GM23338 (cell line): ENCODE data around the gene LINGO1. TPM values are rescaled to one million over a fixed set of nuclear protein-coding genes. Genes with fewer than 3 reads are reported as not detected.
A peak's percentile ranks its signal among the peaks of the same experiment; 100 is the strongest.

ENCODE experiments used
- ATAC-seq: fragments of 200-7000 bp; cut with Tn5 transposase; 3 replicates; pipeline ENCODE4 v1.9.1; 2020
- DNase-seq: peaks from one replicate; pipeline ENCODE4 v3.0.0-alpha.2; 2015; ENCODE audit warnings: low spot score
- H2AFZ ChIP-seq: fragments of 200-600 bp; sonication (generic); 2 replicates; pipeline ENCODE4 v1.8.0; 2016; ENCODE audit warnings: antibody characterized with exemption, mild to moderate bottlenecking, moderate library complexity
- H3F3A ChIP-seq: fragments of 200-600 bp; sonication (generic); replicated peaks from 2 replicates; pipeline ENCODE4 v1.8.0; 2017; ENCODE audit warnings: antibody characterized with exemption, mixed run types, low read depth
- H3K27ac ChIP-seq: fragments of 200-600 bp; sonication (generic); 2 replicates; pipeline ENCODE4 v1.6.1; 2016; ENCODE audit warnings: low read depth
- H3K27me3 ChIP-seq: fragments of 200-600 bp; sonication (generic); 2 replicates; pipeline ENCODE4 v1.8.0; 2016; ENCODE audit warnings: mild to moderate bottlenecking, mixed run types, moderate library complexity; ENCODE audit not compliant: insufficient read depth
- H3K36me3 ChIP-seq: fragments of 200-600 bp; sonication (generic); 2 replicates; pipeline ENCODE4 v1.8.0; 2016; ENCODE audit warnings: mild to moderate bottlenecking; ENCODE audit not compliant: insufficient read depth
- H3K4me1 ChIP-seq: fragments of 200-600 bp; sonication (generic); 2 replicates; pipeline ENCODE4 v1.8.0; 2016; ENCODE audit warnings: mild to moderate bottlenecking, moderate library complexity; ENCODE audit not compliant: insufficient read depth
- H3K4me2 ChIP-seq: fragments of 200-600 bp; sonication (generic); 2 replicates; pipeline ENCODE4 v1.7.1; 2017; ENCODE audit warnings: mixed run types
- H3K4me3 ChIP-seq: fragments of 200-600 bp; sonication (generic); 2 replicates; pipeline ENCODE4 v1.6.1; 2016; ENCODE audit warnings: mixed run types
- H3K79me2 ChIP-seq: fragments of 200-600 bp; sonication (generic); replicated peaks from 2 replicates; pipeline ENCODE4 v1.8.0; 2017; ENCODE audit warnings: mild to moderate bottlenecking; ENCODE audit not compliant: insufficient read depth
- H3K9me2 ChIP-seq: fragments of 200-600 bp; sonication (generic); 2 replicates; pipeline ENCODE4 v1.8.0; 2017; ENCODE audit not compliant: insufficient read depth
- H4K20me1 ChIP-seq: fragments of 200-600 bp; sonication (generic); replicated peaks from 2 replicates; pipeline ENCODE4 v1.8.0; 2017; ENCODE audit warnings: mild to moderate bottlenecking; ENCODE audit not compliant: insufficient read depth
- H3K27ac Mint-ChIP-seq: 2 replicates; pipeline ENCODE4 v1.8.0; 2020; ENCODE audit warnings: inconsistent platforms, mild to moderate bottlenecking, moderate library complexity, mixed read lengths
- H3K27me3 Mint-ChIP-seq: 3 replicates; pipeline ENCODE4 v1.8.0; 2022; ENCODE audit warnings: low read depth, mild to moderate bottlenecking, moderate library complexity, mixed read lengths, inconsistent platforms; ENCODE audit not compliant: insufficient read depth, poor library complexity
- H3K36me3 Mint-ChIP-seq: 3 replicates; pipeline ENCODE4 v1.8.0; 2021; ENCODE audit warnings: low read depth, mild to moderate bottlenecking, inconsistent platforms, moderate library complexity, mixed read lengths
- H3K4me1 Mint-ChIP-seq: 3 replicates; pipeline ENCODE4 v1.8.0; 2020; ENCODE audit warnings: mild to moderate bottlenecking, inconsistent platforms, mixed read lengths
- H3K4me3 Mint-ChIP-seq: 3 replicates; pipeline ENCODE4 v1.8.0; 2021; ENCODE audit warnings: moderate library complexity, mild to moderate bottlenecking, inconsistent platforms, mixed read lengths
- H3K9me3 Mint-ChIP-seq: 3 replicates; pipeline ENCODE4 v1.8.0; 2020; ENCODE audit warnings: moderate library complexity, mild to moderate bottlenecking, inconsistent platforms, mixed read lengths
- CREB1 ChIP-seq: fragments of 250-450 bp; sonication (Bioruptor Pico); IDR thresholded peaks from 2 replicates; pipeline ENCODE4 v1.5.0; 2020; ENCODE audit warnings: low read depth, mild to moderate bottlenecking, moderate library complexity
- CTCF ChIP-seq, 2 experiments: fragments of 200-600 bp in 1 of 2; sonication (generic) in 1 of 2; conservative IDR thresholded peaks; 2 replicates each; pipeline versions ENCODE4 v1.5.1 to v1.6.1; 2016 to 2017; ENCODE audit warnings: antibody characterized with exemption in 2 of 2, low read depth in 2 of 2, mild to moderate bottlenecking in 2 of 2, moderate library complexity in 1 of 2
- ETS1 ChIP-seq: IDR thresholded peaks from 2 replicates; pipeline ENCODE4 v1.6.1; 2016; ENCODE audit warnings: antibody characterized with exemption
- EZH2 ChIP-seq: fragments of 200-600 bp; sonication (generic); IDR thresholded peaks from one replicate; pipeline ENCODE4 v1.8.0; 2017; ENCODE audit warnings: antibody characterized with exemption, mild to moderate bottlenecking, low read depth; ENCODE audit not compliant: unreplicated experiment
- EZH2phosphoT487 ChIP-seq: fragments of 200-600 bp; sonication (generic); IDR thresholded peaks from one replicate; pipeline ENCODE4 v1.8.1; 2018; ENCODE audit warnings: antibody characterized with exemption; ENCODE audit not compliant: unreplicated experiment
- JUNB ChIP-seq: IDR thresholded peaks from one replicate; pipeline ENCODE4 v1.6.1; 2016; ENCODE audit warnings: antibody characterized with exemption; ENCODE audit not compliant: unreplicated experiment
- NANOG ChIP-seq: IDR thresholded peaks from 2 replicates; pipeline ENCODE4 v1.6.1; 2016; ENCODE audit warnings: antibody characterized with exemption, borderline replicate concordance
- POLR2AphosphoS5 ChIP-seq: IDR thresholded peaks from 2 replicates; pipeline ENCODE4 v1.6.1; 2016; ENCODE audit warnings: antibody characterized with exemption, low read depth
- REST ChIP-seq: IDR thresholded peaks from one replicate; pipeline ENCODE4 v1.6.1; 2018; ENCODE audit warnings: antibody characterized with exemption; ENCODE audit not compliant: unreplicated experiment
- STAT1 ChIP-seq: IDR thresholded peaks from one replicate; pipeline ENCODE4 v1.6.1; 2016; ENCODE audit warnings: antibody characterized with exemption; ENCODE audit not compliant: unreplicated experiment
- ZNF114 ChIP-seq: fragments of 250-450 bp; sonication (Bioruptor Pico); IDR thresholded peaks from 2 replicates; pipeline ENCODE4 v1.5.0; 2020; ENCODE audit warnings: mild to moderate bottlenecking, moderate library complexity
- ZNF331 ChIP-seq: fragments of 250-450 bp; sonication (Bioruptor Pico); IDR thresholded peaks from 2 replicates; pipeline ENCODE4 v1.5.0; 2020; ENCODE audit warnings: low read depth, mild to moderate bottlenecking, moderate library complexity
- ZNF462 ChIP-seq: fragments of 250-450 bp; sonication (Bioruptor Pico); IDR thresholded peaks from 2 replicates; pipeline ENCODE4 v1.5.0; 2020; ENCODE audit warnings: mild to moderate bottlenecking, moderate library complexity
- polyA plus RNA-seq: library from polyadenylated mRNA; unstranded; fragments of >200 nt; fragmentation: Nextera tagmentation; extraction: Ambion mirVana; gene quantifications from 2 replicates; pipeline ENCODE4 v1.2.1, GENCODE V29; 2016
- total RNA-seq: library from RNA; depleted of rRNA; stranded (reverse); fragments of >200 nt; shearing (Covaris generic); gene quantifications from 2 replicates; pipeline ENCODE4 v1.2.3, GENCODE V29; 2014

The LINGO1 gene
- total and polyA plus RNA-seq, 2 experiments from 2014 or later: 16.9 to 63.1 TPM

- Histone ChIP-seq H3K4me3 (no peak overlapping the region), H3K9me2 (no peaks in the 10 kb centered on the region), H3K4me1 (no peaks in the 10 kb centered on the region), H3F3A (no peaks in the 10 kb centered on the region), H4K20me1 (no peaks in the 10 kb centered on the region), H3K79me2 (no peaks in the 10 kb centered on the region), H2AFZ (no peak overlapping the region), H3K4me2 (no peak overlapping the region), H3K27me3 (no peaks in the 10 kb centered on the region), H3K36me3 (no peaks in the 10 kb centered on the region), H3K27ac (no peak overlapping the region)
- no peak overlapping the region; the same call in 1 of the 2 replicates for H3K27ac Mint-ChIP-seq
- peaks cover 1% of the 10 kb centered on the region for H3K27me3 Mint-ChIP-seq
- H3K36me3 Mint-ChIP-seq: no peaks in the 10 kb centered on the region
- H3K4me3 Mint-ChIP-seq: no peak overlapping the region
- peak; percentile 40 for ATAC-seq
- no peak for DNase-seq
- peaks cover 18% of the 10 kb centered on the region for H3K4me1 Mint-ChIP-seq
- no peaks in the 10 kb centered on the region for H3K9me3 Mint-ChIP-seq
- no peak for TF ChIP-seq STAT1
- no peak for TF ChIP-seq EZH2phosphoT487
- no peak for TF ChIP-seq POLR2AphosphoS5
- TF ChIP-seq ETS1: no peak
- no peak for TF ChIP-seq NANOG
- TF ChIP-seq ZNF114 (CRISPR knock-in tag): no peak
- no peak for TF ChIP-seq ZNF462 (CRISPR knock-in tag)
- TF ChIP-seq JUNB: no peak
- no peak for TF ChIP-seq ZNF331
- no peak for TF ChIP-seq REST
- TF ChIP-seq CTCF (conservative IDR thresholded peaks at IDR 0.05; ENCODE audit: low read depth in 2 of 2): no peak
- TF ChIP-seq CREB1 (CRISPR knock-in tag): no peak
- TF ChIP-seq EZH2: no peak
Measured at GRCh38 chr15:77642793-77643430, 10.2 kb upstream of the LINGO1 start.
